ENCODE results near the gene GREB1. TPM values are rescaled to one million over a fixed set of nuclear protein-coding genes. Genes with fewer than 3 reads are reported as not detected.

Gene GREB1
- total and polyA plus RNA-seq, 2 experiments from 2014 or later, result 12.0 to 35.0 TPM

GRCh38 chr2:11597538-11598225 is 63.8 kb downstream of the GREB1 start:
- Mint-ChIP-seq H3K36me3 (ENCODE audit: low read depth) (peaks cover 44% of the 10 kb centered on the region), H3K4me1 (peaks cover 4% of the 10 kb centered on the region; the same call in 2 of the 3 replicates), H3K27ac (no peak overlapping the region), H3K27me3 (ENCODE audit: insufficient read depth, low read depth, poor library complexity) (no peaks in the 10 kb centered on the region), H3K9me3 (no peaks in the 10 kb centered on the region), H3K4me3 (no peak overlapping the region)
- Histone ChIP-seq H3K27ac (ENCODE audit: low read depth) (no peak overlapping the region), H4K20me1 (replicated peaks; ENCODE audit: insufficient read depth) (0 out of 2 replicates have a peak, but pooled peaks cover 2% of the 10 kb centered on the region), H3K4me1 (ENCODE audit: insufficient read depth) (no peaks in the 10 kb centered on the region), H2AFZ (no peak overlapping the region), H3K4me3 (no peak overlapping the region), H3K27me3 (ENCODE audit: insufficient read depth) (no peaks in the 10 kb centered on the region), H3F3A (replicated peaks; ENCODE audit: low read depth) (no peaks in the 10 kb centered on the region), H3K4me2 (no peak overlapping the region), H3K79me2 (replicated peaks; ENCODE audit: insufficient read depth) (no peaks in the 10 kb centered on the region), H3K9me2 (ENCODE audit: insufficient read depth) (no peaks in the 10 kb centered on the region), H3K36me3 (ENCODE audit: insufficient read depth) (peaks cover 3% of the 10 kb centered on the region; the same call in 1 of the 2 replicates)
- DNase-seq (ENCODE audit: low spot score), result no peak
- no peak for ATAC-seq
- TF ChIP-seq STAT1 (IDR thresholded peaks at IDR 0.05; ENCODE audit: unreplicated experiment) (no peak), POLR2AphosphoS5 (IDR thresholded peaks at IDR 0.05; ENCODE audit: low read depth) (no peak), JUNB (IDR thresholded peaks at IDR 0.05; ENCODE audit: unreplicated experiment) (no peak), EZH2phosphoT487 (IDR thresholded peaks at IDR 0.05; ENCODE audit: unreplicated experiment) (no peak)

- H3K36me3 ChIP-seq (ENCODE audit: insufficient read depth), result peaks cover 7% of the 10 kb centered on the region; the same call in 1 of the 2 replicates
- no peak overlapping the region for H3K27ac ChIP-seq (ENCODE audit: low read depth)
- H3K79me2 ChIP-seq (replicated peaks; ENCODE audit: insufficient read depth), result no peaks in the 10 kb centered on the region
- no peak overlapping the region for H3K4me2 ChIP-seq
- Mint-ChIP-seq H3K9me3 (no peaks in the 10 kb centered on the region), H3K4me3 (no peak overlapping the region), H3K27ac (no peak overlapping the region), H3K4me1 (peaks cover 6% of the 10 kb centered on the region; the same call in 2 of the 3 replicates), H3K36me3 (ENCODE audit: low read depth) (peaks cover 47% of the 10 kb centered on the region), H3K27me3 (ENCODE audit: insufficient read depth, low read depth, poor library complexity) (no peaks in the 10 kb centered on the region)
- no peaks in the 10 kb centered on the region for H3F3A ChIP-seq (replicated peaks; ENCODE audit: low read depth)
- no peak overlapping the region for H2AFZ ChIP-seq
- H3K4me3 ChIP-seq, result no peak overlapping the region
- no peaks in the 10 kb centered on the region for H3K4me1 ChIP-seq (ENCODE audit: insufficient read depth)
- ATAC-seq (no peak), DNase-seq (ENCODE audit: low spot score) (no peak)
- 0 out of 2 replicates have a peak, but pooled peaks cover 4% of the 10 kb centered on the region for H4K20me1 ChIP-seq (replicated peaks; ENCODE audit: insufficient read depth)
- H3K9me2 ChIP-seq (ENCODE audit: insufficient read depth), result no peaks in the 10 kb centered on the region
- no peaks in the 10 kb centered on the region for H3K27me3 ChIP-seq (ENCODE audit: insufficient read depth)
- TF ChIP-seq ZNF114 (CRISPR knock-in tag; IDR thresholded peaks at IDR 0.05) (no peak), ZNF331 (CRISPR knock-in tag; IDR thresholded peaks at IDR 0.05; ENCODE audit: low read depth) (no peak), STAT1 (IDR thresholded peaks at IDR 0.05; ENCODE audit: unreplicated experiment) (no peak), EZH2phosphoT487 (IDR thresholded peaks at IDR 0.05; ENCODE audit: unreplicated experiment) (no peak), REST (IDR thresholded peaks at IDR 0.05; ENCODE audit: unreplicated experiment) (no peak), NANOG (IDR thresholded peaks at IDR 0.05; ENCODE audit: borderline replicate concordance) (no peak), POLR2AphosphoS5 (IDR thresholded peaks at IDR 0.05; ENCODE audit: low read depth) (no peak), ZNF462 (CRISPR knock-in tag; IDR thresholded peaks at IDR 0.05) (no peak)
These were observed 64.4 kb downstream of the GREB1 start for GRCh38 chr2:11598228-11598731.
